Measurements from ENCODE around the gene MAP2K4.
"Not testable (repeated sequence)": the region's sequence is repeated elsewhere in the genome, so short reads cannot be mapped to it uniquely, and the experiment has no call there.

MAP2K4 gene

GRCh38 chr17:12134587-12134986, 113.9 kb downstream of the MAP2K4 start:
- Histone ChIP-seq H3K27ac (ENCODE audit: low read depth, low read length) (no peak overlapping the region), H3K36me3 (ENCODE audit: control insufficient read depth, insufficient read depth, low read length) (peaks cover 4% of the 10 kb centered on the region), H3K27me3 (ENCODE audit: control insufficient read depth, insufficient read depth, low read length) (no peaks in the 10 kb centered on the region)

GRCh38 chr17:12136243-12136642, 115.6 kb downstream of the MAP2K4 start:
- no peaks in the 10 kb centered on the region for H3K4me1 ChIP-seq (ENCODE audit: control insufficient read depth, insufficient read depth, low read length)
- no peak overlapping the region for H3K4me3 ChIP-seq (ENCODE audit: low read length)

More at GRCh38 chr17:12134587-12134986, 113.9 kb downstream of the MAP2K4 start:
- Histone ChIP-seq H3K4me1 (ENCODE audit: control insufficient read depth, insufficient read depth, low read length) (no peaks in the 10 kb centered on the region), H3K4me3 (ENCODE audit: low read length) (no peak overlapping the region), H3K9ac (ENCODE audit: low read length) (no peak overlapping the region)

DNA sequence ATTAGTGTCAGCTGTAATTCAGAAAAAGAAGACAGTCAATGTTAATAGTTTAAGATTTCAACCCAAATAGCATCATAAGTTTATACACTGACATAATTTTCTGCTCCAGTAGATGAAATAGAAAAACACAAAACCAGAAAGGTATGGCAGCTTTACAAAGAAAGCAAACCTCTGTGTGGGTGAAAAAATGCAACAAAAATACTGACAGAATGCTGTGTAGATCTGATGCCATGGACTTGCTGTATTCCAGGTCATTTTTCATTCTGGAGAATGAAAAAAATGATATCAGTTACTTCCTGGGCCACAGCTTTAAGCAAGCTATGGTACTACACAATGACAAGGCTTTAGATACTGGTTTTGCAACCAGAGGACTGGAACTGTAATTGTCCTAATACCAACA, 116.0 kb downstream of the MAP2K4 start:
- H3K9ac ChIP-seq (ENCODE audit: low read length), result no peak overlapping the region
- H3K4me3 ChIP-seq (ENCODE audit: low read length), result no peak overlapping the region
- H3K27ac ChIP-seq (ENCODE audit: low read depth, low read length), result no peak overlapping the region
- no peaks in the 10 kb centered on the region for H3K27me3 ChIP-seq (ENCODE audit: control insufficient read depth, insufficient read depth, low read length)
- no peaks in the 10 kb centered on the region for H3K4me1 ChIP-seq (ENCODE audit: control insufficient read depth, insufficient read depth, low read length)
- H3K36me3 ChIP-seq (ENCODE audit: control insufficient read depth, insufficient read depth, low read length), result peaks cover 4% of the 10 kb centered on the region

More at GRCh38 chr17:12136243-12136642, 115.6 kb downstream of the MAP2K4 start:
- no peak overlapping the region for H3K27ac ChIP-seq (ENCODE audit: low read depth, low read length)
- no peaks in the 10 kb centered on the region for H3K27me3 ChIP-seq (ENCODE audit: control insufficient read depth, insufficient read depth, low read length)
- no peak overlapping the region for H3K9ac ChIP-seq (ENCODE audit: low read length)
- H3K36me3 ChIP-seq (ENCODE audit: control insufficient read depth, insufficient read depth, low read length), result peaks cover 4% of the 10 kb centered on the region

DNA sequence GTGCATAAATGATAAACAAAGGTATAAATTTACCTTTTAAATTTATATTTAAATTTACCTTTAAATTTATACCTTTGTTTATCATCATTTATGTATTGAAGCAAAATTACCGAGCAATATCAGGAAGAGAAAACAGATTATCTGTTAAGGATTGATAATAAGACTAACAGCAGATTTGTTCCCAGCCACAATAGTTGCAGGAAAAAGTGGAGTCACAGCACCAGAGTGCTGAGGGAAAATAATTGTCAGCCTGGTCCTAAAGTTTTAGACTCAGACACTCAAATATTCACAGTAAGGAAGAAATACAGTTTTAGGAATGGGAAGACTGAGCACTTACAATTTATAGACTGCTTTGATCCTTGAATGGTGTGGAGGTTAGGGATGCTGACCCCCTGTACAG, 117.2 kb downstream of the MAP2K4 start:
- Histone ChIP-seq H3K36me3 (ENCODE audit: control insufficient read depth, insufficient read depth, low read length) (peaks cover 12% of the 10 kb centered on the region), H3K9ac (ENCODE audit: low read length) (no peak overlapping the region), H3K27ac (ENCODE audit: low read depth, low read length) (no peak overlapping the region), H3K4me1 (ENCODE audit: control insufficient read depth, insufficient read depth, low read length) (no peaks in the 10 kb centered on the region), H3K4me3 (ENCODE audit: low read length) (no peak overlapping the region), H3K27me3 (ENCODE audit: control insufficient read depth, insufficient read depth, low read length) (no peaks in the 10 kb centered on the region)

- Histone ChIP-seq H3K4me1 (ENCODE audit: control insufficient read depth, insufficient read depth, low read length) (no peaks in the 10 kb centered on the region), H3K4me3 (ENCODE audit: low read length) (no peak overlapping the region), H3K27ac (ENCODE audit: low read depth, low read length) (no peak overlapping the region), H3K9ac (ENCODE audit: low read length) (no peak overlapping the region), H3K27me3 (ENCODE audit: control insufficient read depth, insufficient read depth, low read length) (no peaks in the 10 kb centered on the region), H3K36me3 (ENCODE audit: control insufficient read depth, insufficient read depth, low read length) (peaks cover 8% of the 10 kb centered on the region)
Observed at GRCh38 chr17:12140685-12141084, 120.0 kb downstream of the MAP2K4 start.

DNA sequence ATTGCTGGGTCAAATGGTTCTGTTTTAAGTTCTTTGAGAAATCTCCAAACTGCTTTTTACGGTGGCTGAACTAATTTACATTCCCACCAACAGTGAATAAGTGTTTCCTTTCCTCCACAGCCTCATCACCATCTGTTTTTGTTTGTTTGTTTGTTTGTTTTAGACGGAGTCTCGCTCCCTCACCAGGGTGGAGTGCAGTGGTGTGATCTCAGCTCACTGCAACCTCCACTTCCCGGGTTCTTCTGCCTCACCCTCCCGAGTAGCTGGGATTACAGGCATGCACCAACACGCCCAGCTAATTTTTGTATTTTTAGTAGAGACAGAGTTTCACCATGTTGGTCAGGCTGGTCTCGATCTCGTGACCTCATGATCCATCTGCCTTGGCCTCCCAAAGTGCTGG, 141.5 kb downstream of the MAP2K4 start:
- H3K27ac ChIP-seq (ENCODE audit: low read depth, low read length); H3K27me3 ChIP-seq (ENCODE audit: control insufficient read depth, insufficient read depth, low read length); H3K9ac ChIP-seq (ENCODE audit: low read length); H3K36me3 ChIP-seq (ENCODE audit: control insufficient read depth, insufficient read depth, low read length); H3K4me3 ChIP-seq (ENCODE audit: low read length); H3K4me1 ChIP-seq (ENCODE audit: control insufficient read depth, insufficient read depth, low read length): not testable (repeated sequence)

DNA sequence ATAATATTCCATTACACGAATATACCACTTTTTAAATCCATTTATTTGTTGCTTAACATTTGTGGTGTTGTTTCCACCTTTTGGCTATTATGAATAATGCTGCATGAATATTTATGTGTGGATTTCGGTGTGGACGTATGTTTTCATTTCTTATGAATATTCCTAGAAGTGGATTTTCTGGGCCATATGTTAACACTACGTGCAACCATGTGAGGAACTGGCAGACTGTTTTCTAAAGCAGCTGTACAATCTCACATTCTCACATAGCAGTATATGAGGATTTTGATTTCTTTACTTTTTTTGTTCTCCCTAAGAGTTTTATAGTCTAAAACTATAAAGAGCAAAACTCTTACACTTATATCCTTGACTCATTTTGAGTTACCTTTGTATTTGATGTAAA, 143.4 kb downstream of the MAP2K4 start:
- H3K27ac ChIP-seq (ENCODE audit: low read depth, low read length), result no peak overlapping the region
- H3K36me3 ChIP-seq (ENCODE audit: control insufficient read depth, insufficient read depth, low read length), result no peaks in the 10 kb centered on the region
- no peaks in the 10 kb centered on the region for H3K4me1 ChIP-seq (ENCODE audit: control insufficient read depth, insufficient read depth, low read length)
- H3K27me3 ChIP-seq (ENCODE audit: control insufficient read depth, insufficient read depth, low read length), result no peaks in the 10 kb centered on the region
- no peak overlapping the region for H3K9ac ChIP-seq (ENCODE audit: low read length)
- no peak overlapping the region for H3K4me3 ChIP-seq (ENCODE audit: low read length)

- H3K36me3 ChIP-seq (ENCODE audit: control insufficient read depth, insufficient read depth, low read length), result no peaks in the 10 kb centered on the region
- H3K27me3 ChIP-seq (ENCODE audit: control insufficient read depth, insufficient read depth, low read length), result no peaks in the 10 kb centered on the region
- H3K4me3 ChIP-seq (ENCODE audit: low read length), result no peak overlapping the region
- H3K4me1 ChIP-seq (ENCODE audit: control insufficient read depth, insufficient read depth, low read length), result peaks cover 4% of the 10 kb centered on the region
- H3K27ac ChIP-seq (ENCODE audit: low read depth, low read length), result no peak overlapping the region
- no peak overlapping the region for H3K9ac ChIP-seq (ENCODE audit: low read length)
Observed at GRCh38 chr17:12178644-12179330, 158.1 kb downstream of the MAP2K4 start.

DNA sequence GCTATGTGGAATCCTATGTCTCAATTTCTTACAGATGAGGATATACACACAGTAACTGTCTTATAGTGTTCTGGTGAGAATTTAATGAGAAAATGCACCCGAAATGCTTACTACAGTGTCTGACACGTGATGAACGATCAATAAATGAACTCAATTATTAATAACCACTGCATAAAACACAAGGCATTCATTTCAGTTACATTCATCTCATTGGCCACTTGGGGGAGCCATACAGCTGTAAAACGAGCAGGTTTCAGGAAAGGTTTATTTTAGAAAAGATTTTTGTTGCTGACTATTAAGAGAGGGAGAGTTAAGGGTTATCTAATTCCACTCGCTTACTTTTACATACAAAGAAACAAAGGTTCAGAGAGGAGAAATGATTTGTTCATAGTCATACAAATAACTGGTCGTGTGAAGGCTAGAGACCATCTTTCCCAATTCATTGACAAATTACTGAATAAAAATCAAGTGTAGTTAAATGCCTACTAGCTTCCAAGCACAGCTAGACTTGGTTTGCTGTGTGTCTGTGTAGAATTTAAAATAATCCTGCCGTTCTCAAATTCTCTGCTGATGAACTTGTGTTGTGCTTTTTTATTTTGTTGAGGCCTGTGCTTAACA, 160.1 kb downstream of the MAP2K4 start:
- Histone ChIP-seq H3K27ac (ENCODE audit: low read depth, low read length) (peak overlapping the region; percentile 55), H3K4me3 (ENCODE audit: low read length) (no peak overlapping the region), H3K27me3 (ENCODE audit: control insufficient read depth, insufficient read depth, low read length) (no peaks in the 10 kb centered on the region), H3K4me1 (ENCODE audit: control insufficient read depth, insufficient read depth, low read length) (peaks cover 4% of the 10 kb centered on the region), H3K36me3 (ENCODE audit: control insufficient read depth, insufficient read depth, low read length) (no peaks in the 10 kb centered on the region), H3K9ac (ENCODE audit: low read length) (no peak overlapping the region)

DNA sequence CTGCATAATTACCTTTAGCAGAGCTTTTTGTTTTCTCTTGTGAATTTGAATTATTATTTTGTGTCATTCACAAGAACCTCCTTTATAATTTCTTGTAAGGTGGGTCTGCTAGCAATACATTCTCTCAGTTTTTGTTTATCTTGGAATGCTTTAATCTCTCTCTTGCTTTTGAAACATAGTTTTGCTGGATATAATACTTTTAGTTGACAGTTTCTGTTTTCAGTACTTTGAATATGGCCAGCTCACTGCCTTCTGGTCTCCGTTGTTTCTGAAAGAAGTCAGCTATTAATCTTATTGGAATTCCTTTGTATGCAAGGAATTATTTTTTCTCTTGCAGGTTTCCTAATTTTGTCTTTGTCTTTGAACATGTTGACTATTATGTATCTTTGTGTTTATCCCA, 167.0 kb downstream of the MAP2K4 start:
- Histone ChIP-seq H3K4me1 (ENCODE audit: control insufficient read depth, insufficient read depth, low read length) (no peaks in the 10 kb centered on the region), H3K36me3 (ENCODE audit: control insufficient read depth, insufficient read depth, low read length) (no peaks in the 10 kb centered on the region), H3K27me3 (ENCODE audit: control insufficient read depth, insufficient read depth, low read length) (no peaks in the 10 kb centered on the region), H3K9ac (ENCODE audit: low read length) (no peak overlapping the region), H3K27ac (ENCODE audit: low read depth, low read length) (no peak overlapping the region), H3K4me3 (ENCODE audit: low read length) (no peak overlapping the region)

GRCh38 chr17:12193144-12193735, 172.6 kb downstream of the MAP2K4 start:
- H3K27ac ChIP-seq (ENCODE audit: low read depth, low read length), result peak overlapping the region; percentile 74
- no peak overlapping the region for H3K9ac ChIP-seq (ENCODE audit: low read length)
- no peaks in the 10 kb centered on the region for H3K36me3 ChIP-seq (ENCODE audit: control insufficient read depth, insufficient read depth, low read length)
- no peak overlapping the region for H3K4me3 ChIP-seq (ENCODE audit: low read length)
- peaks cover 5% of the 10 kb centered on the region for H3K4me1 ChIP-seq (ENCODE audit: control insufficient read depth, insufficient read depth, low read length)
- no peaks in the 10 kb centered on the region for H3K27me3 ChIP-seq (ENCODE audit: control insufficient read depth, insufficient read depth, low read length)
